ENCODE measurements around the gene GALNT1.

- TF ChIP-seq POLR2AphosphoS5 (IDR thresholded peaks at IDR 0.05; ENCODE audit: insufficient read depth in 1 of 2, low read depth in 1 of 2) = no peak
- TF ChIP-seq, protein P1, sequence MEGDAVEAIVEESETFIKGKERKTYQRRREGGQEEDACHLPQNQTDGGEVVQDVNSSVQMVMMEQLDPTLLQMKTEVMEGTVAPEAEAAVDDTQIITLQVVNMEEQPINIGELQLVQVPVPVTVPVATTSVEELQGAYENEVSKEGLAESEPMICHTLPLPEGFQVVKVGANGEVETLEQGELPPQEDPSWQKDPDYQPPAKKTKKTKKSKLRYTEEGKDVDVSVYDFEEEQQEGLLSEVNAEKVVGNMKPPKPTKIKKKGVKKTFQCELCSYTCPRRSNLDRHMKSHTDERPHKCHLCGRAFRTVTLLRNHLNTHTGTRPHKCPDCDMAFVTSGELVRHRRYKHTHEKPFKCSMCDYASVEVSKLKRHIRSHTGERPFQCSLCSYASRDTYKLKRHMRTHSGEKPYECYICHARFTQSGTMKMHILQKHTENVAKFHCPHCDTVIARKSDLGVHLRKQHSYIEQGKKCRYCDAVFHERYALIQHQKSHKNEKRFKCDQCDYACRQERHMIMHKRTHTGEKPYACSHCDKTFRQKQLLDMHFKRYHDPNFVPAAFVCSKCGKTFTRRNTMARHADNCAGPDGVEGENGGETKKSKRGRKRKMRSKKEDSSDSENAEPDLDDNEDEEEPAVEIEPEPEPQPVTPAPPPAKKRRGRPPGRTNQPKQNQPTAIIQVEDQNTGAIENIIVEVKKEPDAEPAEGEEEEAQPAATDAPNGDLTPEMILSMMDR (IDR thresholded peaks at IDR 0.05) = no peak
Measured at GRCh38 chr18:35641916-35642315, 60.4 kb downstream of the GALNT1 start.

All from vagina (tissue), 2 donors.